HL-60 (cell line): ENCODE measurements around the gene DLD.
"Not testable (repeated sequence)": the region's sequence is repeated elsewhere in the genome, so short reads cannot be mapped to it uniquely, and the experiment has no call there.

Experiments used
- POLR2AphosphoS5 ChIP-seq: IDR thresholded peaks from 2 replicates; pipeline ENCODE4 v1.6.1; 2012; ENCODE audit warnings: low read depth
- TF ChIP-seq, protein P1 (sequence below): IDR thresholded peaks from one replicate; pipeline ENCODE4 v1.5.1; 2011; ENCODE audit warnings: low read length, control low read depth, inconsistent platforms; ENCODE audit not compliant: insufficient read depth

- TF ChIP-seq, protein P1, sequence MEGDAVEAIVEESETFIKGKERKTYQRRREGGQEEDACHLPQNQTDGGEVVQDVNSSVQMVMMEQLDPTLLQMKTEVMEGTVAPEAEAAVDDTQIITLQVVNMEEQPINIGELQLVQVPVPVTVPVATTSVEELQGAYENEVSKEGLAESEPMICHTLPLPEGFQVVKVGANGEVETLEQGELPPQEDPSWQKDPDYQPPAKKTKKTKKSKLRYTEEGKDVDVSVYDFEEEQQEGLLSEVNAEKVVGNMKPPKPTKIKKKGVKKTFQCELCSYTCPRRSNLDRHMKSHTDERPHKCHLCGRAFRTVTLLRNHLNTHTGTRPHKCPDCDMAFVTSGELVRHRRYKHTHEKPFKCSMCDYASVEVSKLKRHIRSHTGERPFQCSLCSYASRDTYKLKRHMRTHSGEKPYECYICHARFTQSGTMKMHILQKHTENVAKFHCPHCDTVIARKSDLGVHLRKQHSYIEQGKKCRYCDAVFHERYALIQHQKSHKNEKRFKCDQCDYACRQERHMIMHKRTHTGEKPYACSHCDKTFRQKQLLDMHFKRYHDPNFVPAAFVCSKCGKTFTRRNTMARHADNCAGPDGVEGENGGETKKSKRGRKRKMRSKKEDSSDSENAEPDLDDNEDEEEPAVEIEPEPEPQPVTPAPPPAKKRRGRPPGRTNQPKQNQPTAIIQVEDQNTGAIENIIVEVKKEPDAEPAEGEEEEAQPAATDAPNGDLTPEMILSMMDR = not testable (repeated sequence)
- not testable (repeated sequence) for TF ChIP-seq POLR2AphosphoS5
Measured at GRCh38 chr7:107848211-107848610, 42.8 kb upstream of the DLD start.
